Stimulated activated CD8-positive, alpha-beta memory T cell treated with anti-CD3 and anti-CD28 coated beads, Interleukin-15, amount 100 ng/mL, for 4 hours (primary cell): Measurements from ENCODE around the gene LRP2.
"Not testable (repeated sequence)": the region's sequence is repeated elsewhere in the genome, so short reads cannot be mapped to it uniquely, and the experiment has no call there.

Experiments
- DNase-seq, 2 donors: peaks; one replicate each; pipeline ENCODE4 v3.0.0-alpha.2; 2020; ENCODE audit warnings: low read depth in 2 of 2

Gene LRP2

DNA sequence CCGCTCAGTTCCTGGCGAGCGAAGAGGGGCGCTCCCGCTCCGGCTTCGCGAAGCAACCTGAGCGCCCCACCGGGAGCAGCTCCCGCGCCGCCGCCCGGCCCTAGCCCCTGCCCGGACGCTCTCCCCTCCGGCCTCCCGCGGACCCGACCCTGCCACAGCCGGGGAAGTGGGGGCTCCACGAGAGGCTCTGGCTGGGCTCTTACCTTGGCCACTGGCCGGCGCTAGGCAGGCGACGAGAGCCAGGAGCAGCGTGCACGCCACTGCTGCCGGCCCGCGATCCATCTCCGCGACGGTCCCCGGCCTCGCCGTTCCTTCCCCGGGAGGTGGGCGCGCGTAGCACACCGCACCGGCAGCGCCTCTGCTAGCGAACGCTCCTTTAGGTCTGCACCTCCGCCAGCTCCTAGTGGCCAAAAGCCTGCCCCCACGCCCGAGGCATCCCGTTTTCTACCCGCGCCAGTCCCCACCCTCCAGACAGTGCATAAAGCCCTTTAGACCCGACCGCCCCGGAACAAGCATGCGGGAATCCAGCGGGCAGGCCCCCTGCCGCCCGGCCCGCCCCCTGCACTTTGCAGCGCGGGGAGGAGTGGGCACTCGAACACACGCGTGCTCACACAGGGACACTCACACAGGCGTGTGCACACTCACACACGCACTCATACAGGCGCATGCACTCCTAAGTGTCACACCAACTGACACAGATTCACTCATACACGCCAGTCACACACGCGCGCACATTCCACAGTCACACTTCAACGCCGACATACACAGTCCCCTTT, at the start of gene LRP2:
Gene LRP2 (minus strand): TSS at position 417 of the 776 bp plus-strand sequence. CDS start 135 bp downstream, at position 282.
- no peak for DNase-seq

DNA sequence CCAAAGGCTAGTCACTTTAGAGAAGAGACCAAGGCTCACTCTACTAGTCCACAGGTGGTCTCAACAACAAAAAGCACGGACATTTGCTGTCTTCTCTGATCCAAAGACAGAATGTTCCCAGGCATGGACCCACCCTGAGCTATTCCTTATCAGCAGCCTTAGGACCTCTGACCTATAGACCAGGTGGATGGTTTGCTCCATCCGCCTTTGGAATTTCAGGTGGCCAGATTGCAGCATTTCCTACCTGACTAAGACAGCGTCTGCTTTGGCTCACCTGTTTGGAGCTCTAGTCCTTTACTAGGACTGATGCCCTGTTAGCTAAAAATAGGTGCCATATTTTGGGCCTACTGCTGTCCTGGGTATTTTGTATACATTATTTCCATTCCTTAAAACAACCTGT, 44.6 kb upstream of the LRP2 start:
- DNase-seq, result no peak

DNA sequence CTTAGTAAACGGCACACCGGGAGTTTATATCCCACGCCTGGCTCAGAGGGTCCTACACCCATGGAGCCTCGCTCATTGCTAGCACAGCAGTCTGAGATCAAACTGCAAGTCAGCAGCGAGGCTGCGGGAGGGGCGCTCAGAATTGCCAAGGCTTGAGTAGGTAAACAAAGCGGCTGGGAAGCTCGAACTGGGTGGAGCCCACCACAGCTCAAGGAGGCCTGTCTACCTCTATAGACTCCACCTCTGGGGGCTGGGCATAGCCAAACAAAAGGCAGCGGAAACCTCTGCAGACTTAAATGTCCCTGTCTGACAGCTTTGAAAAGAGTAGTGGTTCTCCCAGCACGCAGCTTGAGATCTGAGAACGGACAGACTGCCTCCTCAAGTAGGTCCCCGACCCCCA, 37.2 kb upstream of the LRP2 start:
- DNase-seq, result not testable (repeated sequence)

DNA sequence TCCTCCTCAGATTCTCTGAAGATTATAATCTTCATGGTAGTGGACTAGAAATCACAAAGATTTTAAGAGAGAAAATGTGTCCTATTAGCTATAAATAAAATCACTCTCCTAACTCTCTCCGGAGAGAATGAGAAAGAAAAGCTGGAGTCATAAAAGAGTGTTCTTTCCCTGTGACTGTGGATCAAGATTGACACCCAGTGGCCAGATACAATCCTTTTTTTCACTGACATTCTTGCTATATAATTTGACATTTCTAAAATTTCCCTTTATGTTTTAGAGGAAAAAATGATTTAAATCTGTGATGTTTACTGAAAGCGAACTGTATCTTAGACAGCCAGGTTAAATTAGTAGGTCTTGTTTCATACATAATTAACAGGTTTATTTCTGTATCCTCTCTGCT, 35.4 kb upstream of the LRP2 start:
- no peak for DNase-seq

- DNase-seq, result no peak
Measured at GRCh38 chr2:169395821-169396374, 33.6 kb upstream of the LRP2 start.

DNA sequence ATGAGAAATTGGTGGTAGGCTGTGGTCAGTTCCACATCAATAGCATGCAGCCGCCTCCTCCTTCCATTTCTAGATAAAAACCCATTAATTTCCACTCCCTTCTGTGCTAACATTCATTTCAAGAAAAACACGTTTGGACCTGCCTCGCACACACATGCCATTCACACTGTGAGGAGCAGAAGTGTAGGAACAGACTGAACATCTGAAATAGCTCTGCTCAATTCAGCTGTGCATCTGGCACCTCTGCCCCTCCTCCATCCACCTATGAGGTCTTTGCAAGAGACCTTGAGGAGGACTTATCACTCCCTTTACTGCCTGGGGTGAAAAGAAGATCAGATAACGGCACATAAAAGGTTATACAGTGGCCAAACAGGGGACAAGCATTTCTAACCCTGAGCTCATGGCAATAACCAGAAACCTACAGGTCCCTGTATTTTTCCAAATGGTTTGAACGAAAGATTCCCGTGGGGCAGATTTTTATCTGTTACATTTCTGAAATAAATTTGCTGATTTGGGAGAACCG, 30.8 kb upstream of the LRP2 start:
- DNase-seq, result no peak

DNA sequence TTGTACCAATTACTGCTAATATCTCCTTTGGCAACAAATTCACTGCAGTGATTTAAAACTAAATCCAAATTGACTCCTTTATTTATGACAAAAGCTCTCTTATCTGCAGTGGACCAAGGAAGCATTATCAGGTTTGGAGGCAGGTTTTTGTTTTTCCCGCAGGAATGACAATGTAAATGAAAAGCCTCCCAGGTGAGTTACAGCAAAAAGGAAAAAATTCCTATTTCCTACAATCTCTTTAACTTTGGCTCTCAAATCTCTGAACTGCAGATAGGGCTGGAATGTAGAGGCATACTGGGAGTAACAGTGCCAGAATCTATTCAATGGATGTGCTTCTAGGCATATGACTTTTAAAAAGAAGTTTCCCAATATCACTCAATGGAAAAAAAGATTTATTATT, 28.9 kb upstream of the LRP2 start:
- DNase-seq, result no peak

DNA sequence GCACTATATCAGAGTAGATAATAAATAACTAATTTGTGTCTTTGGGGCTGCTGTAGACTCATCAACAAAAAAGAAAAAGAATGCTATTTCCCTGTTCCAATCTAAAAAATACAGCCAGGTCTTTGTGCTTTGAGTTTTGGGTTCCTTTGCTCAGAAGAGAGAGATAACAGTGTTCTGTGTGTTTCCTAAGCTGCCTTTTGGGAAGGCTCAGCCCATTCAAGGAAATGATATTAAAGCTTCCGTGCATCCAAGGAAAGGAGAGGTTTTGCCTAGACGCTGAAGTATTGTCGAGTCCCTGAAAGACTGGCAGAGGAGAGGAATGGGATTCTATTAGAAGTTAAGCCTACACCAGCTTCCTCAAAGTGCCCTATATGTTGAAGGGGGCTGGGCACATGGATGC, 25.8 kb upstream of the LRP2 start:
- no peak for DNase-seq

GRCh38 chr2:169386722-169387121, 24.4 kb upstream of the LRP2 start:
- no peak for DNase-seq

DNA sequence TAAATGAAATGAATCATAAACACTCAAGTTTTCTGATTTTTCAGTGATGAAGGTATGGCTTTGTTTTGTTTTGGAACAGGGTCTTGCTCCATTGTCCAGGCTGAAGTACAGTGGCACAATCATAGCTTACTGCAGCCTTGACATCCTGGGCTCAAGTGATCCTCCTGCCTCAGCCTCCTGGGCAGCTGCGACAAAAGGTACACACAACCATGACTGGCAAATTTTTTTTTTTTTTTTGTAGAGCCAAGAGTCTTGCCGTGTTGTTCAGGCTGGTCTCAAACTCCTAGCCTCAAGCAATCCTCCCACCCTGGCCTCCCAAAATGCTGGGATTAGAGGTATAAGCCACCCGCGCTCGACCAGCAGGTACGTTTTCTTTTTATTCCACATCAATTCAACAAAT, 22.5 kb upstream of the LRP2 start:
- no peak for DNase-seq

DNA sequence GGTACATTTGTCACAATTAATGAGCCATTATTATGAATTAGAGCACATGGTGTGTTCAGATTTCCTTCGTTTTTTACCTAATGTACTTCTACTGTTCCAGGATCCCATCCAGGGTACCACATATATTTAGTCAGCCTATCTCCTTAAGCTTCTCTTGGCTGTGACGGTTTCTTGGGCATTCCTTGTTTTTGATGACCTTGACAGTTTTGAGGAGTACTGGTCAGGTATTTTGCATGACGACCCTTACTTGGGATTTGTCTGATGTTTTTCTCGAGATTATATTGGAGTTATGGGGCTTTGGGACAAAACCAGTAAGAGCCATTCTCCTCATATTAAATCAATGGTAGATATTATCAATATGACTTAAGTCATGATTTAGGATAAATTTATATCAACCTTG, 10.2 kb upstream of the LRP2 start:
- DNase-seq, result no peak

DNA sequence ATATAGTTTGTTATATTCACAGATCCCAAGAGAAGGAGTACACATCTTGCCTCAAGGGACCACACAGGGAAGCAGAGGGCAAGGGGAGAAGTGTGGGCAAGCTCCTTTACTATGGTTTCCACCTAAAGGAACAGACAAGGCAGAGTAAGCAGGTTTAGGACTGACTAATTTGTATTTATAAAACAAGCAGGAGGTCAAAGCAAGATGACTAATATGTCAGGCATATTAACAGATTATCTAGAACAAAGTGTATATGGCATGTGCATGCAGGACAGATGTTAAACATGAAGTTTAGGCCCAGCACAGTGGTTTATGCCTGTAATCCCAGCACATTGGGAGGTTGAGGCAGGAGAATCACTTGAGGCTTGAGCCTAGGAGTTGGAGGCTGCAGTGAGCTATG, 3.7 kb upstream of the LRP2 start:
- no peak for DNase-seq

- DNase-seq, result no peak
Measured at GRCh38 chr2:169365029-169365480, 2.7 kb upstream of the LRP2 start.

DNA sequence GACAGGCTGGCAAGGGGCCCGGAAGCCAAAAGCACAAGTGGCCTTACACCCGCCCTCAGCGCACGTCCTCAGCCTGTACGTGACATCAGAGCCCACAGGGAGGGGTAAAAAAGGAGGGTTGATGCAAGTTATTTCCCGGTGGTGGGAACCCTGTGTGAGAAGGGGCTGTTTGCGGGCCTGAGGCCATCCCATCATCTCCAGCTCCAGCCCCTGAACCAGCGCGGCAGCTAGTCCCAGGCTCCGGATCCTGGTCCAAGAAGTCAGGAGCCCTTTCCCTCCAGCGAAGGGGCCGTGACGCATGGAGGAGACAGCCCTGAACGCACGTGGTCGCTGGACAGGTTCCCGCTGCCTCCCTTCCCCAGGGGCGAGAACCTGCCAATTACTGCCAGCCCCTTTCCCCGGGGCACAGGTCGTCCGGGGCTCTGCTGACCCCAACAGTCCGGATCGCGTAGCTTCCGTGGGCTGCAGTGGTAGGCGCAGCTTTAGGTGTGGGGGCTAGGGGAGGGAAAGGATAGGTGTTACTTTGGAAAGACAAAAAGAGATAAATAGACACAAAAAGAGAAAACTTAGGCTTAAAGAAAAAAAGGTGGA, 1.3 kb upstream of the LRP2 start:
- DNase-seq, result no peak

- no peak for DNase-seq
Measured at GRCh38 chr2:169362894-169363559, 693 bp upstream of the LRP2 start.

- DNase-seq, result no peak
Measured at GRCh38 chr2:169361706-169362117, 622 bp downstream of the LRP2 start.

DNA sequence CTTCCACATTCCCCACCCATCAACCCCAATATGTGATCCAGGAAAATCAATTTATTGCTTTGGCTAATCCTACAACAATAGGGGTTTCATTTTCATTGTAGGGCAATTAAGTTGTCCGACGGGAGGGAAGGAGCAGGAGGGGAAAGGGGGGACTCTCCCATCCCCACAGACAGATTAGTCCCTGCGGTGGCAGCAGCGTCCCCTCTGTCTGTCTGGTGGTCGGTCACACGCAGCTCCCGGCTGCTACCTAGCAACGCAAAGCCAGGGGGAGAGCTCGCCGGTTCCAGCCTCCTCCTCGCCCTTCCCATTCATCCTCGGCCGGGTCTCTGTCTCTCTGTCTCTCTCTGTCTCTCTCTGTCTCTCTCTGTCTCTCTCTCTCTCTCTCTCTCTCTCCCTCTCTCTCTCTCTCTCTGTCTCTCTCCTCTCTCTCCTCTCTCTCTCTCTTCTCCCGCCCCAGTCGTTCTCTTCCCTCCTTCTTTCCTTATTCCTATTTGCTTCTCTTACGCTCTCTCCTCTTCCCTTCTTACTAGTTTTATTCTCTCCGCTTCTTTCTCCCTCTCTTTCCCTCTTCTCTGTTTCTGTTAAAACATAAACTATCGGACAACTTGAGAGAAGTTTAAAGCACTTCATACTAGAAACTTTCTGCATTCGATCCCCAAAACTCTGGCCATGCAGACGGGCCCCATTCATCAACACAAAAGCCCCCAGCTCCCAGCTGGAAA, 1.2 kb downstream of the LRP2 start:
- DNase-seq, result no peak

GRCh38 chr2:169358016-169358415, 4.3 kb downstream of the LRP2 start:
- no peak for DNase-seq

DNA sequence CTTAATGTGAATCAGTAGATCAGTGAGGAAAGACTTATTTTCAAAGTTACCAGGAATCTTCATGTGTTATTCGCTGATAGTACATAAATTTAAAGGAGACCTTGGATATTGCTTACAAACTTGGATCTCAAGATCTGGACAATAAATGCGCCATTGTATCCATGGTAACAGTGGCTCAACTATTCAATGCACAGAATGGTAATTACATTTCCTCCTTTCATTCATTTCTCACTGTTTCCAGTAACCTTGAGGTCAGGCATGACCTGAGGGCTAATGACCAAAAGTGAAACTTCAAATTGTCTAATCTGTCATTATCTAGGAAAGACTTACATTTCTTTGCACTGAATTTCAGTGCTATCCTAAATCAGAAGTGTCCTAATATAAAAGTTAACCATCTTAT, 8.1 kb downstream of the LRP2 start:
- no peak for DNase-seq

GRCh38 chr2:169351725-169352124, 10.6 kb downstream of the LRP2 start:
- no peak for DNase-seq

DNA sequence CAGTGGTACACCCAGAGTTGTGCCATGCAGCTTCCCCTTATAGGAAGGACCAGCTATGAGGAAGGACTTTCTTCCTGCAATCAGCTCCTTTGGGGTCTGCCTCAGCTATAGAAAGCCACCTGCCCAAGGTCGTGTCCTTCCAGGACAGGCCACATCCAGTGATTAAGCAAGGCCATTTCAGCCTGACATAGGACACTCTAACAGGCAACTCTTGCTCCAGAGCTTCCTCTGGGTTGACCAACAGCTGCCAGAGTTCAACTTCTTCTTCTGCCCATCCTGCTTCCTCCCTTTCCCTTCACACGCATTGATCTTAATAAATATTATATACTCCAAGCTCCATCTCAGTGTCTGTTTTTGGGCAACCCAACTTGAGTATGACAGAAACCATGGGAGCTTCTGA, 12.8 kb downstream of the LRP2 start:
- no peak for DNase-seq
